Calu3 (cell line): Measurements from ENCODE around the gene CPA1. TPM values are rescaled to one million over a fixed set of nuclear protein-coding genes. Genes with fewer than 3 reads are reported as not detected.

Experiments used
- BruUV-seq: library from RNA; stranded (reverse); fragments of 400-500 nt; replicated peaks from 2 replicates; lab custom pipeline; 2021; lab: Mats Ljungman, UMichigan
- CTCF ChIA-PET: fragments of 300-600 bp; sonication (Branson Sonifier 250); formaldehyde crosslinking; loops from one replicate; lab custom pipeline; 2022; ENCODE audit warnings: antibody characterized with exemption; lab: Charles Lee
- DNase-seq: peaks from one replicate; pipeline ENCODE4 v3.0.0; 2022
- H3K27ac Mint-ChIP-seq: one replicate; pipeline ENCODE4 v1.8.0; 2022; ENCODE audit warnings: mixed read lengths; ENCODE audit not compliant: unreplicated experiment
- H3K27me3 Mint-ChIP-seq: one replicate; pipeline ENCODE4 v1.8.0; 2022; ENCODE audit warnings: mixed read lengths; ENCODE audit not compliant: unreplicated experiment
- H3K36me3 Mint-ChIP-seq: one replicate; pipeline ENCODE4 v1.8.0; 2022; ENCODE audit warnings: mild to moderate bottlenecking, moderate library complexity, mixed read lengths; ENCODE audit not compliant: insufficient read depth, unreplicated experiment
- H3K4me1 Mint-ChIP-seq: one replicate; pipeline ENCODE4 v1.8.0; 2022; ENCODE audit warnings: mild to moderate bottlenecking, low read depth, mixed read lengths; ENCODE audit not compliant: unreplicated experiment
- H3K4me3 Mint-ChIP-seq: one replicate; pipeline ENCODE4 v1.8.0; 2022; ENCODE audit warnings: mild to moderate bottlenecking, low read depth, moderate library complexity, mixed read lengths; ENCODE audit not compliant: unreplicated experiment
- H3K9me3 Mint-ChIP-seq: one replicate; pipeline ENCODE4 v1.8.0; 2022; ENCODE audit warnings: low read depth, mixed read lengths; ENCODE audit not compliant: unreplicated experiment
- CTCF ChIP-seq: fragments of 200-600 bp; IDR thresholded peaks from one replicate; pipeline ENCODE4 v1.8.0; 2022; ENCODE audit warnings: antibody characterized with exemption; ENCODE audit not compliant: unreplicated experiment
- intact Hi-C: fragments of 100-400 bp; cut with micrococcal nuclease; formaldehyde crosslinking; loops from one replicate; pipeline ENCODE4 v1.10.0; 2022; ENCODE audit not compliant: unreplicated experiment
- total RNA-seq: library from RNA; stranded (reverse); gene quantifications from 2 replicates; pipeline ENCODE4 v1.2.3, GENCODE V29; 2022

CPA1 gene
- total RNA-seq, 1 experiment from 2014 or later, result not detected

GRCh38 chr7:130432886-130433285, 52.6 kb downstream of the CPA1 start:
- no peak overlapping the region for H3K4me3 Mint-ChIP-seq
- CTCF ChIA-PET, result no interaction called here
- no TSS peak for BruUV-seq
- no peak for TF ChIP-seq CTCF
- no peaks in the 10 kb centered on the region for H3K9me3 Mint-ChIP-seq
- no peak for DNase-seq
- no peak overlapping the region for H3K27ac Mint-ChIP-seq
- H3K36me3 Mint-ChIP-seq, result no peaks in the 10 kb centered on the region
- H3K4me1 Mint-ChIP-seq, result no peaks in the 10 kb centered on the region
- H3K27me3 Mint-ChIP-seq, result no peaks in the 10 kb centered on the region
- intact Hi-C loops, result no loop called here

DNA sequence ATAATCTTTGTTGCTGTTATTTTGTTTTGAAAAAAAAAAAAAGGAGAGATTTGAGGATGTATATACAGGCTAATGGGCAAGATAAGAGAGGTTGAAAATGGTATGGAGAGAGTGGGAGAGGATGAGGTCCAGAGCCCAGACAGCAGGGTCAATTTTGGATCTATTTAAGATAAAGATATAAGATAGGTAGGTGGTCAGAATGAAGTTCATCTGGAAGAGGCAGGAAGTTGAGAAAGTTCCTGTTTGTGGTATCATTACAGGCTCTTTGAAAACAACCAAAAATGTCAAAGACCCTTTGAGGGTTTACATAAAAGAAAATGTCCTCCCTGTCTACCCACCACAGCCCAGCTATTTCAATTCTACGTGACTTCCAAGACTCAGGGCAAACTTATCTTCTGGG, 53.0 kb downstream of the CPA1 start:
- no peak for DNase-seq
- no peak overlapping the region for H3K27ac Mint-ChIP-seq
- intact Hi-C loops, result no loop called here
- no peaks in the 10 kb centered on the region for H3K4me1 Mint-ChIP-seq
- no peaks in the 10 kb centered on the region for H3K27me3 Mint-ChIP-seq
- H3K4me3 Mint-ChIP-seq, result no peak overlapping the region
- H3K9me3 Mint-ChIP-seq, result no peaks in the 10 kb centered on the region
- CTCF ChIA-PET, result no interaction called here
- no peaks in the 10 kb centered on the region for H3K36me3 Mint-ChIP-seq
- no TSS peak for BruUV-seq
- no peak for TF ChIP-seq CTCF

DNA sequence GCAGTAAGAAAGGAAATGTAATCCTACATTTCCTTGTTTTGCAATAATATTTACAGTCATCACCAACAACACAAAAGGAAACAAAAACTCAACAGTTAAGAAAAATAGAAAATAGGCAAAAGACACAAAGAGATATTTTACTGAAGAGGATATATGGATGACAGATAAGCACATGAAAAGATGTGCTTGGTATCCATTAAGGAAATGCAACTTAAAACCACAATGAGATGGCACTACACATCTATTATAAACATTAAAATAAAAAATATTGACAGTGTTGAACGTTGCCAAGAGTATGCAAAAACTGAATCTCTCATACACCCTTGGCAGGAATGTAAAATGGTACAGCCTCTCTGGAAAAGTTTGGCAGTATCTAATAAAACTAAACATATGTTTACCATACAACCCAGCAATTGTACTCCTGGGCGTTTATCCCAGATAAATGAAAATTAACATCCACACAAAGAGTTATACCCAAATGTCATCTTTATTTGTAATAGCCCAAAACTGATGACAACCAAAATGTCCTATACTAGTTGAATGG, 55.1 kb downstream of the CPA1 start:
- intact Hi-C loops, result no loop called here
- no TSS peak for BruUV-seq
- no peaks in the 10 kb centered on the region for H3K9me3 Mint-ChIP-seq
- CTCF ChIA-PET, result no interaction called here
- no peak for DNase-seq
- peaks cover 7% of the 10 kb centered on the region for H3K36me3 Mint-ChIP-seq
- TF ChIP-seq CTCF, result no peak
- H3K27me3 Mint-ChIP-seq, result no peaks in the 10 kb centered on the region
- H3K4me3 Mint-ChIP-seq, result no peak overlapping the region
- H3K27ac Mint-ChIP-seq, result no peak overlapping the region
- H3K4me1 Mint-ChIP-seq, result no peaks in the 10 kb centered on the region

GRCh38 chr7:130436253-130436652, 56.0 kb downstream of the CPA1 start:
- intact Hi-C loops, result no loop called here
- no peak overlapping the region for H3K27ac Mint-ChIP-seq
- CTCF ChIA-PET, result no interaction called here

More at GRCh38 chr7:130436253-130436652, 56.0 kb downstream of the CPA1 start:
- no peaks in the 10 kb centered on the region for H3K4me1 Mint-ChIP-seq
- BruUV-seq, result no TSS peak
- H3K27me3 Mint-ChIP-seq, result no peaks in the 10 kb centered on the region
- no peak for TF ChIP-seq CTCF
- no peaks in the 10 kb centered on the region for H3K9me3 Mint-ChIP-seq
- no peak for DNase-seq
- H3K4me3 Mint-ChIP-seq, result no peak overlapping the region
- peaks cover 16% of the 10 kb centered on the region for H3K36me3 Mint-ChIP-seq

Other genes with a start within 250 kb of the CPA1 start
- 26.6 and 26.8 TPM in 2 replicates for gene TMEM209, start 175.1 kb upstream of the CPA1 start, total RNA-seq
- gene SSMEM1, start 172.6 kb upstream of the CPA1 start, total RNA-seq, result not detected in 2 replicates
- gene CPA2, start 113.6 kb upstream of the CPA1 start, total RNA-seq, result not detected in 2 replicates
- gene CPA4, start 87.3 kb upstream of the CPA1 start, total RNA-seq, result not detected in 2 replicates
- not detected in 2 replicates for gene CPA5, start 35.7 kb upstream of the CPA1 start, total RNA-seq
- gene CEP41, start 60.5 kb downstream of the CPA1 start, total RNA-seq, result 21.6 and 22.4 TPM in 2 replicates
- gene MEST, start 111.6 kb downstream of the CPA1 start, total RNA-seq, result 62.6 and 76.1 TPM in 2 replicates